Trophoblast cell (in vitro differentiated cells and primary cell): ENCODE measurements around the gene DNAJC13.

Source experiments
- DNase-seq, 2 donors: peaks; one replicate each; pipeline ENCODE4 v3.0.0-alpha.2; 2016
- H2AFZ ChIP-seq: 2 replicates; pipeline ENCODE4 v1.6.1; 2013; ENCODE audit warnings: low read length, moderate library complexity, mild to moderate bottlenecking; ENCODE audit not compliant: insufficient read depth, poor library complexity
- H2AK5ac ChIP-seq: 2 replicates; pipeline ENCODE4 v1.6.1; 2013; ENCODE audit warnings: mild to moderate bottlenecking, low read length
- H2BK120ac ChIP-seq: 2 replicates; pipeline ENCODE4 v1.6.1; 2013; ENCODE audit warnings: low read length, mild to moderate bottlenecking, moderate library complexity; ENCODE audit not compliant: insufficient read depth, poor library complexity
- H2BK12ac ChIP-seq: 2 replicates; pipeline ENCODE4 v1.6.1; 2013; ENCODE audit warnings: mild to moderate bottlenecking, low read length, moderate library complexity
- H2BK5ac ChIP-seq: 2 replicates; pipeline ENCODE4 v1.6.1; 2013; ENCODE audit warnings: low read length, low read depth, moderate library complexity, mild to moderate bottlenecking; ENCODE audit not compliant: poor library complexity
- H3K14ac ChIP-seq: 2 replicates; pipeline ENCODE4 v1.6.1; 2013; ENCODE audit warnings: mild to moderate bottlenecking, low read length
- H3K18ac ChIP-seq: 2 replicates; pipeline ENCODE4 v1.6.1; 2013; ENCODE audit warnings: mild to moderate bottlenecking, low read length
- H3K23ac ChIP-seq: 2 replicates; pipeline ENCODE4 v1.6.1; 2013; ENCODE audit warnings: low read length
- H3K27ac ChIP-seq: 2 replicates; pipeline ENCODE4 v1.5.1; 2013; ENCODE audit warnings: low read depth, mild to moderate bottlenecking, inconsistent platforms, low read length, moderate library complexity
- H3K27me3 ChIP-seq: 2 replicates; pipeline ENCODE4 v1.6.1; 2013; ENCODE audit warnings: inconsistent platforms, mild to moderate bottlenecking, low read length, moderate library complexity; ENCODE audit not compliant: insufficient read depth
- H3K36me3 ChIP-seq, 2 experiments: 1 replicate in 1 of 2; 2 replicates in 1 of 2; pipeline ENCODE4 v1.6.1; 2013; ENCODE audit warnings: low read length in 2 of 2, mild to moderate bottlenecking in 2 of 2, moderate library complexity in 1 of 2; ENCODE audit not compliant: insufficient read depth in 2 of 2, control insufficient read depth in 1 of 2
- H3K4ac ChIP-seq: 2 replicates; pipeline ENCODE4 v1.6.1; 2013; ENCODE audit warnings: low read depth, mild to moderate bottlenecking, low read length, moderate library complexity
- H3K4me1 ChIP-seq, 2 experiments: 1 replicate in 1 of 2; 2 replicates in 1 of 2; pipeline ENCODE4 v1.6.1; 2013; ENCODE audit warnings: low read length in 2 of 2, mild to moderate bottlenecking in 2 of 2, moderate library complexity in 1 of 2; ENCODE audit not compliant: insufficient read depth in 2 of 2, control insufficient read depth in 1 of 2
- H3K4me2 ChIP-seq: 2 replicates; pipeline ENCODE4 v1.6.1; 2013; ENCODE audit warnings: inconsistent platforms, mild to moderate bottlenecking, low read length, moderate library complexity
- H3K4me3 ChIP-seq: 2 replicates; pipeline ENCODE4 v1.5.1; 2013; ENCODE audit warnings: mild to moderate bottlenecking, low read depth, low read length, inconsistent platforms
- H3K79me1 ChIP-seq: one replicate; pipeline ENCODE4 v1.6.1; 2013; ENCODE audit warnings: low read length
- H3K79me2 ChIP-seq: 2 replicates; pipeline ENCODE4 v1.6.1; 2013; ENCODE audit warnings: low read length, mild to moderate bottlenecking; ENCODE audit not compliant: control insufficient read depth, insufficient read depth, poor library complexity
- H3K9ac ChIP-seq: 2 replicates; pipeline ENCODE4 v1.6.1; 2013; ENCODE audit warnings: mild to moderate bottlenecking, low read length
- H3K9me3 ChIP-seq: 2 replicates; pipeline ENCODE4 v1.6.1; 2013; ENCODE audit warnings: low read depth, mild to moderate bottlenecking, control low read depth, inconsistent platforms, low read length; ENCODE audit not compliant: insufficient read depth
- H4K12ac ChIP-seq: 2 replicates; pipeline ENCODE4 v1.6.1; 2013; ENCODE audit warnings: low read depth, mild to moderate bottlenecking, low read length, moderate library complexity
- H4K8ac ChIP-seq: 2 replicates; pipeline ENCODE4 v1.6.1; 2013; ENCODE audit warnings: low read depth, mild to moderate bottlenecking, low read length, moderate library complexity
- H4K91ac ChIP-seq: one replicate; pipeline ENCODE4 v1.6.1; 2013; ENCODE audit warnings: low read depth, mild to moderate bottlenecking, low read length, moderate library complexity
- WGBS: extraction: QIAGEN DNeasy Blood & Tissue Kit; methylation state at CpG from one replicate; pipeline ENCODE4 v1.1.7; 2013; ENCODE audit warnings: missing lambda C conversion rate; ENCODE audit not compliant: insufficient read length, insufficient coverage; ENCODE audit errors: extremely low coverage; 5-methylcytosine and 5-hydroxymethylcytosine counted together

The DNAJC13 gene

GRCh38 chr3:132414841-132415240 lies 2.5 kb upstream of the DNAJC13 start:
- Histone ChIP-seq H4K8ac (no peak overlapping the region), H3K4ac (no peak overlapping the region), H3K18ac (no peak overlapping the region), H3K9ac (no peak overlapping the region), H3K79me2 (peaks cover 5% of the 10 kb centered on the region), H2AFZ (no peak overlapping the region), H3K79me1 (peaks cover 12% of the 10 kb centered on the region), H3K4me1 (no peaks in the 10 kb centered on the region), H3K27me3 (no peaks in the 10 kb centered on the region), H3K36me3 (no peaks in the 10 kb centered on the region), H3K27ac (no peak overlapping the region), H2BK120ac (no peak overlapping the region), H3K4me2 (no peak overlapping the region), H4K12ac (no peak overlapping the region), H3K14ac (no peak overlapping the region), H2AK5ac (no peak overlapping the region), H2BK5ac (no peak overlapping the region), H3K9me3 (no peaks in the 10 kb centered on the region), H3K4me3 (no peak overlapping the region), H3K23ac (no peak overlapping the region), H4K91ac (no peak overlapping the region), H2BK12ac (no peak overlapping the region)
- no CpG with 5 or more reads among the region's 1 CpG for WGBS
- DNase-seq: no peak

- H2BK5ac ChIP-seq: no peak overlapping the region
- H3K9ac ChIP-seq: no peak overlapping the region
- H3K4me2 ChIP-seq: no peak overlapping the region
- H4K12ac ChIP-seq: no peak overlapping the region
- H3K4me3 ChIP-seq: no peak overlapping the region
- no peak overlapping the region for H2AFZ ChIP-seq
- H3K4ac ChIP-seq: no peak overlapping the region
- DNase-seq: no peak
- no peak overlapping the region for H4K8ac ChIP-seq
- H2BK12ac ChIP-seq: no peak overlapping the region
- H3K14ac ChIP-seq: no peak overlapping the region
- H3K18ac ChIP-seq: no peak overlapping the region
- H3K27me3 ChIP-seq: no peaks in the 10 kb centered on the region
- H3K4me1 ChIP-seq: no peaks in the 10 kb centered on the region
- no peak overlapping the region for H3K27ac ChIP-seq
- H2BK120ac ChIP-seq: no peak overlapping the region
- H3K36me3 ChIP-seq: no peaks in the 10 kb centered on the region
- H3K79me2 ChIP-seq: peaks cover 5% of the 10 kb centered on the region
- H4K91ac ChIP-seq: no peak overlapping the region
- no peak overlapping the region for H3K23ac ChIP-seq
- no CpG with 5 or more reads among the region's 4 CpGs for WGBS
- no peaks in the 10 kb centered on the region for H3K9me3 ChIP-seq
- H2AK5ac ChIP-seq: no peak overlapping the region
- peaks cover 12% of the 10 kb centered on the region for H3K79me1 ChIP-seq
Observed at GRCh38 chr3:132416161-132416560, 1.1 kb upstream of the DNAJC13 start.

DNA sequence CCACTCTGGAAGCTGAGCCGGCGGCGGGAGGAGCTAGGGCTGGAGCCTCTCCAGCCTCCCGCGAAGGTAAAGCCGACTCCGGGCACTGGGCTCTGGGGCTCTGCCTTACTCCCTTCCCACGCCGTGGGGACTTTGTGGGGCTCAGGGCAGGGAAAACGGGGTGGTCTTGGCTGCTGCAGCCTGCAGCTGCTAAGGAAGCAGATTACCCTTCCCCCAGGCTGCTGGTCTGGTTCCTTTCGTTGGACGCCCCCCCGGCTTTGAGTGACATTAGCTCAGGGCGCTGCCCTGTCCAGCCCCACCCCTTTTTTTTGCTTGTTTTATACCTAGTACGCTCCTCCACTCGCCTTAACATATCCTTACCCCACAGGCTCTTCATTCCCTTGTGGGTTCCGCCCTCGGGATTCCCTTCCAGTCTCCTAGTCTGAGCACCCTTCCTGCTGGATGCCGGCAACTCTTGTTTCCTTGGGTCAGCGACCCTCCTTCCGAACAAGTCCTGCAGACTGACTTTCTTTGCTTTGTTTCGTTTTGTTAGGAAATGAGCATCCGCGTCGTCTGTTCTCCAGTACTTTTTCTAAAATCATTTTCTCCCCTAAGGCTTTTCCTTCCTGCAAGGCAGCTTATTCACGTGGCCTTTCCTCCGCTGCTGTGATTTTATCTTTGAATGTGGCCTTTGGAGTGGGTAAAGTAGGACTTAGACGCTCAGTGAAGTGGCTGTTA lies 551 bp downstream of the DNAJC13 start:
- peak overlapping the region; percentile 93 for H3K27ac ChIP-seq
- peak overlapping the region; percentile 92 for H2BK5ac ChIP-seq
- H3K18ac ChIP-seq: peak overlapping the region; percentile 96
- peak overlapping the region; percentile 71 for H3K4ac ChIP-seq
- peak overlapping the region; percentile 93 for H3K4me3 ChIP-seq
- no peaks in the 10 kb centered on the region for H3K9me3 ChIP-seq
- no peak overlapping the region for H3K23ac ChIP-seq
- peak overlapping the region; percentile 91 for H3K9ac ChIP-seq
- peak overlapping the region; percentile 95 for H4K91ac ChIP-seq
- no peak overlapping the region for H2BK12ac ChIP-seq
- peak overlapping the region; percentile 82 for H2AK5ac ChIP-seq
- H3K79me1 ChIP-seq: peaks cover 12% of the 10 kb centered on the region
- peak overlapping the region; percentile 91 for H3K4me2 ChIP-seq
- H2BK120ac ChIP-seq: peak overlapping the region; percentile 88
- H3K4me1 ChIP-seq: no peaks in the 10 kb centered on the region
- DNase-seq: peak; percentile 31 to 62
- peaks cover 5% of the 10 kb centered on the region for H3K79me2 ChIP-seq
- H3K14ac ChIP-seq: peak overlapping the region; percentile 97
- H2AFZ ChIP-seq: peak overlapping the region; percentile 87
- no CpG with 5 or more reads among the region's 28 CpGs for WGBS
- H3K27me3 ChIP-seq: no peaks in the 10 kb centered on the region
- H3K36me3 ChIP-seq: no peaks in the 10 kb centered on the region
- H4K8ac ChIP-seq: peak overlapping the region; percentile 94
- H4K12ac ChIP-seq: peak overlapping the region; percentile 82

- no peak overlapping the region for H2AK5ac ChIP-seq
- no peak overlapping the region for H4K91ac ChIP-seq
- H2BK5ac ChIP-seq: no peak overlapping the region
- WGBS: no CpG with 5 or more reads among the region's 4 CpGs
- no peaks in the 10 kb centered on the region for H3K4me1 ChIP-seq
- H3K4ac ChIP-seq: no peak overlapping the region
- no peak overlapping the region for H3K9ac ChIP-seq
- H3K27me3 ChIP-seq: no peaks in the 10 kb centered on the region
- no peak overlapping the region for H2BK12ac ChIP-seq
- DNase-seq: no peak
- no peaks in the 10 kb centered on the region for H3K36me3 ChIP-seq
- no peak overlapping the region for H3K4me3 ChIP-seq
- H3K18ac ChIP-seq: no peak overlapping the region
- peaks cover 12% of the 10 kb centered on the region for H3K79me1 ChIP-seq
- no peak overlapping the region for H4K8ac ChIP-seq
- H3K4me2 ChIP-seq: no peak overlapping the region
- no peak overlapping the region for H3K27ac ChIP-seq
- H4K12ac ChIP-seq: no peak overlapping the region
- no peak overlapping the region for H2AFZ ChIP-seq
- H3K23ac ChIP-seq: no peak overlapping the region
- H2BK120ac ChIP-seq: no peak overlapping the region
- peaks cover 5% of the 10 kb centered on the region for H3K79me2 ChIP-seq
- no peak overlapping the region for H3K14ac ChIP-seq
- no peaks in the 10 kb centered on the region for H3K9me3 ChIP-seq
Observed at GRCh38 chr3:132418916-132419315, 1.6 kb downstream of the DNAJC13 start.
